Endothelial cell (in vitro differentiated cells): Measurements from ENCODE around the gene ANO6. TPM values are rescaled to one million over a fixed set of nuclear protein-coding genes. Genes with fewer than 3 reads are reported as not detected.

ENCODE experiments used
- DNase-seq: peaks from one replicate; pipeline ENCODE4 v3.0.0; 2021; ENCODE audit warnings: low spot score
- H3K27ac Mint-ChIP-seq: one replicate; pipeline ENCODE4 v1.8.0; 2021; ENCODE audit warnings: mixed read lengths, inconsistent platforms; ENCODE audit not compliant: unreplicated experiment
- H3K27me3 Mint-ChIP-seq: one replicate; pipeline ENCODE4 v1.8.0; 2021; ENCODE audit warnings: mild to moderate bottlenecking, moderate library complexity, mixed read lengths, inconsistent platforms; ENCODE audit not compliant: unreplicated experiment
- H3K36me3 Mint-ChIP-seq: one replicate; pipeline ENCODE4 v1.8.0; 2021; ENCODE audit warnings: mild to moderate bottlenecking, low read depth, mixed read lengths, inconsistent platforms; ENCODE audit not compliant: unreplicated experiment
- H3K4me1 Mint-ChIP-seq: one replicate; pipeline ENCODE4 v1.8.0; 2021; ENCODE audit warnings: mild to moderate bottlenecking, mixed read lengths, inconsistent platforms; ENCODE audit not compliant: unreplicated experiment
- H3K4me3 Mint-ChIP-seq: one replicate; pipeline ENCODE4 v1.8.0; 2021; ENCODE audit warnings: mild to moderate bottlenecking, mixed read lengths, inconsistent platforms; ENCODE audit not compliant: unreplicated experiment
- H3K9me3 Mint-ChIP-seq: one replicate; pipeline ENCODE4 v1.8.0; 2021; ENCODE audit warnings: mixed read lengths, inconsistent platforms; ENCODE audit not compliant: unreplicated experiment
- CTCF ChIP-seq: fragments of 200-600 bp; sonication (generic); IDR thresholded peaks from one replicate; pipeline ENCODE4 v1.5.0; 2021; ENCODE audit warnings: antibody characterized with exemption; ENCODE audit not compliant: unreplicated experiment
- total RNA-seq: library from RNA; stranded (reverse); fragmentation: NEBNext Ultra II Directional; extraction: Animal tissue kit (Norgen Biotek cat#: 25700); gene quantifications from one replicate; pipeline ENCODE4 v1.2.1, GENCODE V29; 2021; ENCODE audit not compliant: unreplicated experiment

ANO6 gene
- total RNA-seq, 1 donor from 2014 or later = 50.8 TPM

- no peaks in the 10 kb centered on the region for H3K4me1 Mint-ChIP-seq
- no peak for TF ChIP-seq CTCF
- H3K27ac Mint-ChIP-seq = no peak overlapping the region
- DNase-seq = no peak
- H3K9me3 Mint-ChIP-seq = no peaks in the 10 kb centered on the region
- H3K27me3 Mint-ChIP-seq = peaks cover 2% of the 10 kb centered on the region
- H3K4me3 Mint-ChIP-seq = no peak overlapping the region
- H3K36me3 Mint-ChIP-seq = peaks cover 21% of the 10 kb centered on the region
These were observed 191.3 kb downstream of the ANO6 start for GRCh38 chr12:45406988-45407850.

GRCh38 chr12:45407981-45408728 is 192.3 kb downstream of the ANO6 start:
- H3K9me3 Mint-ChIP-seq = no peaks in the 10 kb centered on the region
- DNase-seq = no peak
- H3K27me3 Mint-ChIP-seq = no peaks in the 10 kb centered on the region
- no peaks in the 10 kb centered on the region for H3K4me1 Mint-ChIP-seq
- H3K27ac Mint-ChIP-seq = no peak overlapping the region
- TF ChIP-seq CTCF = no peak
- peaks cover 17% of the 10 kb centered on the region for H3K36me3 Mint-ChIP-seq
- no peak overlapping the region for H3K4me3 Mint-ChIP-seq

GRCh38 chr12:45408729-45409114 is 192.8 kb downstream of the ANO6 start:
- no peak overlapping the region for H3K4me3 Mint-ChIP-seq

GRCh38 chr12:45409966-45410365 is 194.1 kb downstream of the ANO6 start:
- no peaks in the 10 kb centered on the region for H3K9me3 Mint-ChIP-seq
- H3K36me3 Mint-ChIP-seq = peaks cover 9% of the 10 kb centered on the region
- H3K4me1 Mint-ChIP-seq = no peaks in the 10 kb centered on the region
- TF ChIP-seq CTCF = no peak
- no peak overlapping the region for H3K27ac Mint-ChIP-seq
- no peak for DNase-seq
- no peak overlapping the region for H3K4me3 Mint-ChIP-seq
- no peaks in the 10 kb centered on the region for H3K27me3 Mint-ChIP-seq

More at GRCh38 chr12:45408729-45409114, 192.8 kb downstream of the ANO6 start:
- H3K9me3 Mint-ChIP-seq = no peaks in the 10 kb centered on the region
- no peaks in the 10 kb centered on the region for H3K4me1 Mint-ChIP-seq
- peaks cover 17% of the 10 kb centered on the region for H3K36me3 Mint-ChIP-seq
- no peak overlapping the region for H3K27ac Mint-ChIP-seq
- TF ChIP-seq CTCF = no peak
- no peak for DNase-seq
- H3K27me3 Mint-ChIP-seq = no peaks in the 10 kb centered on the region

GRCh38 chr12:45411626-45412025 is 195.7 kb downstream of the ANO6 start:
- no peak for TF ChIP-seq CTCF
- no peaks in the 10 kb centered on the region for H3K4me1 Mint-ChIP-seq
- H3K27ac Mint-ChIP-seq = no peak overlapping the region
- no peaks in the 10 kb centered on the region for H3K27me3 Mint-ChIP-seq
- DNase-seq = no peak
- H3K9me3 Mint-ChIP-seq = no peaks in the 10 kb centered on the region
- H3K36me3 Mint-ChIP-seq = peaks cover 15% of the 10 kb centered on the region
- H3K4me3 Mint-ChIP-seq = no peak overlapping the region
